IMR-90 (cell line): ENCODE results near the gene KCMF1. TPM values are rescaled to one million over a fixed set of nuclear protein-coding genes. Genes with fewer than 3 reads are reported as not detected.
A peak's percentile ranks its signal among the peaks of the same experiment; 100 is the strongest.
"Not testable (repeated sequence)": the region's sequence is repeated elsewhere in the genome, so short reads cannot be mapped to it uniquely, and the experiment has no call there.

Source experiments
- ATAC-seq: fragments of 200-7000 bp; cut with Tn5 transposase; 2 replicates; pipeline ENCODE4 v1.9.1; 2020; ENCODE audit warnings: low read depth, mild to moderate bottlenecking, moderate library complexity
- BruUV-seq: library from RNA; stranded (reverse); fragments of 400-500 nt; replicated peaks from 2 replicates; lab custom pipeline; 2021; lab: Mats Ljungman, UMichigan
- CTCF ChIA-PET: fragments of 300-600 bp; formaldehyde crosslinking; extraction: SDS; loops from one replicate; lab custom pipeline; 2021; ENCODE audit warnings: antibody characterized with exemption; lab: Yijun Ruan, JAX
- POLR2A ChIA-PET: fragments of 300-600 bp; sonication (Branson Sonifier 250); formaldehyde crosslinking; loops from one replicate; lab custom pipeline; 2022; ENCODE audit warnings: antibody characterized with exemption; ENCODE audit not compliant: unreplicated experiment; lab: Charles Lee
- DNase-seq: peaks from one replicate; pipeline ENCODE4 v3.0.0; 2013
- H2AFZ ChIP-seq: replicated peaks from 2 replicates; pipeline ENCODE3; 2013; ENCODE audit warnings: low read length, mild to moderate bottlenecking; ENCODE audit not compliant: poor library complexity
- H2AK5ac ChIP-seq: 2 replicates; pipeline ENCODE4 v1.6.1; 2013; ENCODE audit warnings: low read depth, low read length, inconsistent platforms
- H2AK9ac ChIP-seq: replicated peaks from 2 replicates; pipeline ENCODE3; 2013; ENCODE audit warnings: mild to moderate bottlenecking, low read depth, low read length, moderate library complexity; ENCODE audit not compliant: poor library complexity
- H2BK120ac ChIP-seq: 2 replicates; pipeline ENCODE4 v1.6.1; 2013; ENCODE audit warnings: low read depth, low read length, inconsistent platforms
- H2BK15ac ChIP-seq: 3 replicates; pipeline ENCODE4 v1.6.1; 2013; ENCODE audit warnings: low read depth, low read length, inconsistent platforms
- H2BK20ac ChIP-seq: 2 replicates; pipeline ENCODE4 v1.6.1; 2013; ENCODE audit warnings: low read depth, mild to moderate bottlenecking, inconsistent platforms, low read length, moderate library complexity
- H2BK5ac ChIP-seq: 2 replicates; pipeline ENCODE4 v1.6.1; 2013; ENCODE audit warnings: mild to moderate bottlenecking, low read depth, low read length, inconsistent platforms; ENCODE audit not compliant: poor library complexity, severe bottlenecking
- H3K14ac ChIP-seq: replicated peaks from 2 replicates; pipeline ENCODE4 v1.6.1; 2013; ENCODE audit warnings: low read depth, low read length, inconsistent platforms
- H3K18ac ChIP-seq: 2 replicates; pipeline ENCODE4 v1.6.1; 2013; ENCODE audit warnings: low read depth, low read length, control low read depth
- H3K23ac ChIP-seq: 2 replicates; pipeline ENCODE4 v1.6.1; 2013; ENCODE audit warnings: low read depth, low read length, inconsistent platforms
- H3K27ac ChIP-seq: 2 replicates; pipeline ENCODE4 v1.5.1; 2013; ENCODE audit warnings: mild to moderate bottlenecking, control low read depth, low read length; ENCODE audit not compliant: insufficient read depth
- H3K27me3 ChIP-seq: 2 replicates; pipeline ENCODE4 v1.6.1; 2013; ENCODE audit warnings: low read length; ENCODE audit not compliant: control insufficient read depth, insufficient read depth
- H3K36me3 ChIP-seq: 2 replicates; pipeline ENCODE4 v1.6.1; 2013; ENCODE audit warnings: low read length, mixed read lengths; ENCODE audit not compliant: control insufficient read depth, insufficient read depth
- H3K4ac ChIP-seq: 2 replicates; pipeline ENCODE4 v1.6.1; 2013; ENCODE audit warnings: low read depth, low read length, inconsistent platforms
- H3K4me1 ChIP-seq: 2 replicates; pipeline ENCODE4 v1.6.1; 2013; ENCODE audit warnings: low read length, mixed read lengths; ENCODE audit not compliant: control insufficient read depth, insufficient read depth
- H3K4me2 ChIP-seq: 2 replicates; pipeline ENCODE4 v1.6.1; 2013; ENCODE audit warnings: low read depth, mild to moderate bottlenecking, control low read depth, low read length, moderate library complexity
- H3K4me3 ChIP-seq: 2 replicates; pipeline ENCODE4 v1.5.1; 2013; ENCODE audit warnings: low read depth, mild to moderate bottlenecking, control low read depth, low read length, moderate library complexity; ENCODE audit not compliant: insufficient read depth
- H3K56ac ChIP-seq: 2 replicates; pipeline ENCODE4 v1.6.1; 2013; ENCODE audit warnings: low read length, inconsistent platforms; ENCODE audit not compliant: insufficient read depth; ENCODE audit errors: extremely low read depth
- H3K79me1 ChIP-seq, 2 experiments: 2 replicates each; pipeline ENCODE4 v1.6.1; 2013; ENCODE audit warnings: low read length in 2 of 2, inconsistent platforms in 1 of 2, low read depth in 1 of 2
- H3K9ac ChIP-seq: 2 replicates; pipeline ENCODE4 v1.6.1; 2013; ENCODE audit warnings: low read depth, low read length, control low read depth
- H3K9me1 ChIP-seq: 2 replicates; pipeline ENCODE4 v1.6.1; 2013; ENCODE audit warnings: low read length, inconsistent platforms; ENCODE audit not compliant: insufficient read depth
- H3K9me3 ChIP-seq: 2 replicates; pipeline ENCODE4 v1.6.1; 2013; ENCODE audit warnings: low read length; ENCODE audit not compliant: control insufficient read depth, insufficient read depth
- H4K20me1 ChIP-seq: 2 replicates; pipeline ENCODE4 v1.6.1; 2013; ENCODE audit warnings: low read length, inconsistent platforms; ENCODE audit not compliant: insufficient read depth
- H4K5ac ChIP-seq: 2 replicates; pipeline ENCODE4 v1.6.1; 2013; ENCODE audit warnings: mild to moderate bottlenecking, low read depth, low read length, control low read depth
- H4K8ac ChIP-seq, 2 experiments: 2 replicates each; pipeline ENCODE4 v1.6.1; 2013; ENCODE audit warnings: low read depth in 2 of 2, low read length in 2 of 2, control low read depth in 1 of 2, inconsistent platforms in 1 of 2
- H4K91ac ChIP-seq: 2 replicates; pipeline ENCODE4 v1.6.1; 2013; ENCODE audit warnings: low read depth, low read length, inconsistent platforms; ENCODE audit not compliant: insufficient read depth
- CEBPB ChIP-seq: IDR thresholded peaks from 2 replicates; pipeline ENCODE4 v1.6.1; 2012; ENCODE audit warnings: low read depth, low read length, improper control_type of control experiment
- ELK1 ChIP-seq: fragments of 150-350 bp; IDR thresholded peaks from 2 replicates; pipeline ENCODE4 v1.6.1; 2016; ENCODE audit warnings: low read depth, mild to moderate bottlenecking, low read length, moderate library complexity, borderline replicate concordance
- NFE2L2 ChIP-seq: fragments of 150-350 bp; IDR thresholded peaks from 2 replicates; pipeline ENCODE4 v1.6.1; 2016; ENCODE audit warnings: low read depth, mild to moderate bottlenecking, low read length
- WGBS, 2 experiments: methylation state at CpG; one replicate each; pipeline versions ENCODE4 v1.1.5 to v1.1.7; 2013; ENCODE audit warnings: missing lambda C conversion rate in 2 of 2; ENCODE audit not compliant: insufficient read length in 1 of 2; ENCODE audit errors: extremely low coverage in 2 of 2; 5-methylcytosine and 5-hydroxymethylcytosine counted together
- dilution Hi-C: fragments of 300-500 bp; cut with HindIII; formaldehyde crosslinking; loops from one replicate; pipeline ENCODE4 v1.14.3; 2018; ENCODE audit warnings: low sequenced_read_pairs; ENCODE audit not compliant: unreplicated experiment
- in situ Hi-C: fragments of 300-500 bp; cut with MboI; formaldehyde crosslinking; loops from 3 replicates; pipeline ENCODE4 v1.14.3; 2019; ENCODE audit warnings: low sequenced_read_pairs, inconsistent platforms, mixed read lengths
- intact Hi-C: fragments of 100-400 bp; cut with micrococcal nuclease; formaldehyde crosslinking; loops from 2 replicates; pipeline ENCODE4 v1.10.0; 2022
- polyA plus RNA-seq, 3 experiments: library from polyadenylated mRNA; depleted of rRNA; stranded (reverse); fragments of >200 nt; gene quantifications; 2 replicates each; pipeline ENCODE4 v1.2.3, GENCODE V29; 2012; ENCODE audit warnings: low replicate concordance in 1 of 3
- total RNA-seq: library from RNA; depleted of rRNA; stranded (reverse); fragments of >200 nt; gene quantifications from 2 replicates; pipeline ENCODE4 v1.2.3, GENCODE V29; 2012

The KCMF1 gene
- total and polyA plus RNA-seq, 2 of the 4 experiments (the other 2 are of a cell fraction), result 49.9 to 108 TPM

- H2AFZ ChIP-seq, result no peak overlapping the region
- intact Hi-C loops, result no loop called here
- H3K9me3 ChIP-seq, result no peaks in the 10 kb centered on the region
- H2BK15ac ChIP-seq, result peak overlapping the region; percentile 85; the same call in 2 of the 3 replicates
- peaks cover 10% of the 10 kb centered on the region for H3K9me1 ChIP-seq
- DNase-seq (no peak), ATAC-seq (no peak)
- no peaks in the 10 kb centered on the region for H3K36me3 ChIP-seq
- TF ChIP-seq ELK1 (no peak), NFE2L2 (no peak), CEBPB (no peak)
- dilution Hi-C loops, result no loop called here
- H3K4me2 ChIP-seq, result no peak overlapping the region
- peak overlapping the region; percentile 40; the same call in 1 of the 2 replicates for H2AK5ac ChIP-seq
- H3K4me3 ChIP-seq, result no peak overlapping the region
- H3K27ac ChIP-seq, result no peak overlapping the region
- peak overlapping the region; percentile 32; the same call in 1 of the 2 replicates for H2BK120ac ChIP-seq
- POLR2A ChIA-PET, result no interaction called here
- no peak overlapping the region for H3K56ac ChIP-seq
- H3K4me1 ChIP-seq, result peaks cover 4% of the 10 kb centered on the region; the same call in 1 of the 2 replicates
- CTCF ChIA-PET, result interaction anchor here (3.0 kb wide), 1 partner anchor 18 kb away, joined by 17 read pairs; no protein-coding TSS in a partner anchor
- H3K4ac ChIP-seq, result peak overlapping the region; percentile 40; the same call in 1 of the 2 replicates
- H2BK20ac ChIP-seq, result 0 out of 2 replicates have a peak overlapping the region, but pooled peaks have one; percentile 38
- in situ Hi-C loops, result no loop called here
- H3K14ac ChIP-seq, result peak overlapping the region; percentile 78; the same call in 1 of the 2 replicates
- H4K20me1 ChIP-seq, result no peaks in the 10 kb centered on the region
- peak overlapping the region; percentile 13; the same call in 1 of the 2 replicates for H4K91ac ChIP-seq
- no peak overlapping the region; the same call in 1 of the 2 replicates for H4K5ac ChIP-seq
- H2AK9ac ChIP-seq, result no peak overlapping the region
- H3K79me1 ChIP-seq, result peaks cover 0 to 23% of the 10 kb centered on the region in 2 experiments; a peak in 1 of 4 replicates
- no peak overlapping the region for H3K18ac ChIP-seq
- H3K27me3 ChIP-seq, result no peaks in the 10 kb centered on the region
- 100% methylated on average over 2 of the region's 7 CpGs; no CpG with 5 or more reads in 1 of the 2 experiments for WGBS, 2 experiments
- peak overlapping the region; percentile 48 for H2BK5ac ChIP-seq
- no TSS peak for BruUV-seq
- peak overlapping the region; percentile 45 to 59; a peak in 2 of 4 replicates for H4K8ac ChIP-seq
- H3K9ac ChIP-seq, result no peak overlapping the region
- H3K23ac ChIP-seq, result no peak overlapping the region; the same call in 1 of the 2 replicates
Measured at GRCh38 chr2:84944295-84944909, 26.6 kb upstream of the KCMF1 start.

GRCh38 chr2:84945838-84946203 is 25.1 kb upstream of the KCMF1 start:
- POLR2A ChIA-PET, result interaction anchor here (0.8 kb wide), 1 partner anchor 39 kb away, joined by 3 read pairs; no protein-coding TSS in a partner anchor
- H3K4me3 ChIP-seq, DNase-seq, H3K36me3 ChIP-seq, H3K27me3 ChIP-seq, H3K9ac ChIP-seq, H3K9me3 ChIP-seq, BruUV-seq, H3K4me1 ChIP-seq, dilution Hi-C loops, in situ Hi-C loops, H4K20me1 ChIP-seq, H3K4me2 ChIP-seq, ATAC-seq, H3K9me1 ChIP-seq, intact Hi-C loops: not testable (repeated sequence)
- Histone ChIP-seq H4K5ac (peak overlapping the region; percentile 77), H3K14ac (peak overlapping the region; percentile 93), H3K18ac (peak overlapping the region; percentile 24; the same call in 1 of the 2 replicates), H3K56ac (peak overlapping the region; percentile 38; the same call in 1 of the 2 replicates), H2BK20ac (peak overlapping the region; percentile 73; the same call in 1 of the 2 replicates), H3K79me1 (peaks cover 0 to 23% of the 10 kb centered on the region in 2 experiments; a peak in 1 of 4 replicates), H2AK5ac (peak overlapping the region; percentile 94), H4K8ac (peak overlapping the region; percentile 45 to 84), H2BK5ac (peak overlapping the region; percentile 99), H2BK15ac (peak overlapping the region; percentile 67; the same call in 2 of the 3 replicates), H3K4ac (peak overlapping the region; percentile 93), H3K27ac (peak overlapping the region; percentile 72; the same call in 1 of the 2 replicates), H2AFZ (peak overlapping the region; percentile 91), H4K91ac (peak overlapping the region; percentile 89; the same call in 1 of the 2 replicates), H3K23ac (peak overlapping the region; percentile 94; the same call in 1 of the 2 replicates), H2BK120ac (peak overlapping the region; percentile 96), H2AK9ac (peak overlapping the region; percentile 93)
- CTCF ChIA-PET, result interaction anchor here (1.4 to 3.0 kb wide), 2 partner anchors 8 to 20 kb away, joined by 3 to 17 read pairs; no protein-coding TSS in a partner anchor
- WGBS, 2 experiments, result no CpG with 5 or more reads among the region's 3 CpGs
